ENCODE measurements around the gene SCAPER.
"Not testable (repeated sequence)": the region's sequence is repeated elsewhere in the genome, so short reads cannot be mapped to it uniquely, and the experiment has no call there.

The SCAPER gene

DNA sequence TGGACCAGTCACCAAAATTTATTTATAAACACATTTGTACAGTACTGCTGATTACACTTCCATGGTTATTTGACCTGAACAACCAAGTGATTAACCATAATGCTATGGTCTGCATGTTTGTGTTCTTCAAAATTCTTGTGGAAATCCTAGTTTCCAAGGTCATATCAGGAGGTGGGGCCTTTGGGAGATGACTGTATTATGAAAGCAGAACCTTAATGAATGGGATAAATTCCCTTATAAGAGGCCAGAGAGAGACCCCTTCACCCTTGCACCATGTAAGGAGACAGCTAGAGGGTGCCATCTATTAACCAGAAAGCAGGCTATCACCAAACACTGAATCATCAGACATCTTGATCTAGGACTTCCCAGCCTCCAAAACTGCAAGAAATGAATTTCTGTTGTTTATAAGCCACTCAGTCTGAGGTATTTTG is 1.9 kb downstream of the SCAPER start:
- peak; percentile 45 for TF ChIP-seq CTCF (IDR thresholded peaks at IDR 0.05; ENCODE audit: control extremely low read depth, extremely low read depth, low read depth, missing control alignments)
- ChIA-PET POLR2A (no interaction called here), CTCF (interaction anchor here (0.7 to 1.6 kb wide), 5 partner anchors 13 to 129 kb away, joined by 3 to 6 read pairs (median 3); no protein-coding TSS in a partner anchor)
- peak; percentile 32 for DNase-seq (ENCODE audit: extremely low spot score)

- no peak for DNase-seq (ENCODE audit: extremely low spot score)
- no peak for TF ChIP-seq CTCF (IDR thresholded peaks at IDR 0.05; ENCODE audit: control extremely low read depth, extremely low read depth, low read depth, missing control alignments)
- CTCF ChIA-PET: interaction anchor here (1.4 kb wide), 1 partner anchor 28 kb away, joined by 3 read pairs; no protein-coding TSS in a partner anchor
- POLR2A ChIA-PET: no interaction called here
These were observed 3.2 kb downstream of the SCAPER start for GRCh38 chr15:76901965-76902364.

DNA sequence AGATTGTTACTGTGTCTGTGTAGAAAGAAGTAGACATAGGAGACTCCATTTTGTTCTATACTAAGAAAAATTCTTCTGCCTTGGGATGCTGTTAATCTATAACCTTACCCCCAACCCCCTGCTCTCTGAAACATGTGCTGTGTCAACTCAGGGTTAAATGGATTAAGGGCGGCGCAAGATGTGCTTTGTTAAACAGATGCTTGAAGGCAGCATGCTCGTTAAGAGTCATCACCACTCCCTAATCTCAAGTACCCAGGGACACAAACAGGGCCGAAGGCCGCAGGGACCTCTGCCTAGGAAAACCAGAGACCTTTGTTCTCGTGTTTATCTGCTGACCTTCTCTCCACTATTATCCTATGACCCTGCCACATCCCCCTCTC is 5.2 kb downstream of the SCAPER start:
- CTCF ChIA-PET; DNase-seq (ENCODE audit: extremely low spot score); POLR2A ChIA-PET: not testable (repeated sequence)

DNA sequence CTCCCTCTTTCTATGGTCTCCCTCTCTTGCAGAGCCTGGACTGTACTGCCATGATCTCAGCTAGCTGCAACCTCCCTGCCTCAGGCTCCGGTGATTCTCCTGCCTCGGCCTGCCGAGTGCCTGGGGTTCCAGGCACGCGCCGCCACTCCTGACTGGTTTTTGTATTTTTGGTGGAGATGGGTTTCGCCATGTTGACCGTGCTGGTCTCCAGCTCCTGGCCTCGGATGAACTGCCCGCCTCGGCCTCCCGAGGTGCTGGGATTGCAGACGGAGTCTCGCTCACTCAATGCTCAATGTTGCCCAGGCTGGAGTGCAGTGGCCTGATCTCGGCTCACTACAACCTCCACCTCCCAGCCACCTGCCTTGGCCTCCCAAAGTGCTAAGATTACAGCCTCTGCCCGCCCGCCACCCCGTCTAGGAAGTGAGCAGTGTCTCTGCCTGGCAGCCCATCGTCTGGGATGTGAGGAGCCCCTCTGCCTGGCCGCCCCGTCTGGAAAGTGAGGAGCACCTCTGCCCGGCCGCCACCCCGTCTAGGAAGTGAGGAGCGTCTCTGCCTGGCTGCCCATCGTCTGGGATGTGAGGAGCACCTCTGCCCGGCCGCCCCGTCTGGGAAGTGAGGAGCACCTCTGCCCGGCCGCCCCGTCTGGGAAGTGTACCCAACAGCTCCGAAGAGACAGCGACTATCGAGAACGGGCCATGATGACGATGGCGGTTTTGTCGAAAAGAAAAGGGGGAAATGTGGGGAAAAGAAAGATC is 5.8 kb downstream of the SCAPER start:
- POLR2A ChIA-PET; CTCF ChIA-PET; DNase-seq (ENCODE audit: extremely low spot score): not testable (repeated sequence)

DNA sequence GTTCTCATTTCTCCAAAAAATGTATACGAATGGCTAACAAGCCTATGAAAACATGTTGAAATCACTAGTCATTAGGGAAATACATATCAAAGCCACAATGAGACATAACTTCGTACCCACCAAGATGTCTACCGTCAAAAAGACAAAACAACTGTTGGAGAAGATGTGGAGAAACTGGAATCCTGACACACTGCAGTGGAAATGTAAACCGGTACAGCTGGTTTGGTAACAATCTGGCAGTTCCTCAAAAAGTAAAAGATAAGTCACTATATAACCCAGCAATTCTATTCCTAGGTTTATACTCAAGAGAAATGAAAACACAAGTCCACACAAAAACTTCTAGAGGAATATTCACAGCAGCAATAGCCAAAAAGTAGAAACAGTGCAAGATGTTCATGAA is 7.0 kb downstream of the SCAPER start:
- CTCF ChIA-PET: no interaction called here
- TF ChIP-seq CTCF (IDR thresholded peaks at IDR 0.05; ENCODE audit: control extremely low read depth, extremely low read depth, low read depth, missing control alignments): no peak
- POLR2A ChIA-PET: no interaction called here
- no peak for DNase-seq (ENCODE audit: extremely low spot score)

- CTCF ChIA-PET: no interaction called here
These were observed 11.0 kb downstream of the SCAPER start for GRCh38 chr15:76894174-76894573.

DNA sequence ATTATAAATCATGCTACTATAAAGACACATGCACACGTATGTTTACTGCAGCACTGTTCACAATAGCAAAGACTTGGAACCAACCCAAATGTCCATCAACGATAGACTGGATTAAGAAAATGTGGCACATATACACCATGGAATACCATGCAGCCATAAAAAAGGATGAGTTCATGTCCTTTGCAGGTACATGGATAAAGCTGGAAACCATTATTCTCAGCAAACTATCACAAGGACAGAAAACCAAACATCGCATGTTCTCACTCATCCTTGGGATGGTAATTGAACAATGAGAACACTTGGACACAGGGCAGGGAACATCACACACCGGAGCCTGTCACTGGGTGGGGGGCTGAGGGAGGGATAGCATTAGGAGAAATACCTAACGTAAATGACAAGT is 12.3 kb downstream of the SCAPER start:
- not testable (repeated sequence) for DNase-seq (ENCODE audit: extremely low spot score)

More at GRCh38 chr15:76894174-76894573, 11.0 kb downstream of the SCAPER start:
- DNase-seq (ENCODE audit: extremely low spot score): no peak
- TF ChIP-seq CTCF (IDR thresholded peaks at IDR 0.05; ENCODE audit: control extremely low read depth, extremely low read depth, low read depth, missing control alignments): no peak
- POLR2A ChIA-PET: no interaction called here

DNA sequence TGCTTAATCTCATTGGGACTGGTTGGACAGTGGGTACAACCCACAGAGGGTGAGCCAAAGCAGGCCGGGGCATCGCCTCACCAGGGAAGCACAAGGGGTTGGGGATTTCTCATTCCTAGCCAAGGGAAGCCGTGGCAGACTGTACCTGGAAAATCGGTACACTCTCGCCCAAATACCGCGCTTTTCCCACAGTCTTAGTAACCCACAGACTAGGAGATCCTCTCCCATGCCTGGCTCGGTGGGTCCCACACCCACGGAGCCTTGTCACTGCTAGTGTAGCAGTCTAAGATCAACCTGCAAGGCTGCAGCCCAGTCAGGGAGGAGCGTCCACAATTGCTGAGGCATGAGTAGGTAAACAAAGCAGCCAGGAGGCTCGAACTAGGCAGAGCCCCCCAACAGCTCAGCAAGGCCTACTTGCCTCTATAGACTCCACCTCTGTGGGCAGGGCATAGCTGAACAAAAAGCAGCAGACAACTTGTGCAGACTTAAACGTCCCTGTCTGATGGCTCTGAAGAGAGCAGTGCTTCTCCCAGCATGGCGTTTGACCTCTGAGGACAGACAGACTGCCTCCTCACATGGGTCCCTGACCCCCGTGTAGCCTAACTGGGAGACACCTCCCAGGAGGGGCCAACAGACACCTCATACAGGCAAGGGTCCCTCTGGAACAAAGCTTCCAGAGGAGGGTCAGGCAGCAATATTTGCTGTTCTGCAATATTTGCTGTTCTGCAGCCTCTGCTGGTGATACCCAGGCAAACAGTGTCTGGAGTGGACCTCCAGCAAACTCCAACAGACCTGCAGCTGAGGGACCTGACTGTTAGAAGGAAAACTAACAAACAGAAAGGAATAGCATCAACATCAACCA is 17.6 kb downstream of the SCAPER start:
- CTCF ChIA-PET; DNase-seq (ENCODE audit: extremely low spot score); POLR2A ChIA-PET: not testable (repeated sequence)

More for the DNA sequence above, 12.3 kb downstream of the SCAPER start:
- CTCF ChIA-PET, POLR2A ChIA-PET: not testable (repeated sequence)
